HepG2 (cell line): ENCODE data around the gene SSNA1. TPM values are rescaled to one million over a fixed set of nuclear protein-coding genes. Genes with fewer than 3 reads are reported as not detected.
A peak's percentile ranks its signal among the peaks of the same experiment; 100 is the strongest.

ENCODE experiments used
- CAMTA2 ChIP-seq: sonication (generic); formaldehyde crosslinking; IDR thresholded peaks from 2 replicates; pipeline ENCODE4 v1.4.0; 2020; ENCODE audit warnings: mild to moderate bottlenecking, missing genetic modification reagents, borderline replicate concordance
- ETV5 ChIP-seq: IDR thresholded peaks from 2 replicates; pipeline ENCODE4 v1.6.1; 2018; ENCODE audit warnings: missing biosample characterization, missing genetic modification reagents, inconsistent platforms, borderline replicate concordance
- GABPB1 ChIP-seq: IDR thresholded peaks from 2 replicates; pipeline ENCODE4 v1.6.1; 2016; ENCODE audit warnings: mild to moderate bottlenecking, missing genetic modification reagents, moderate library complexity, missing compliant biosample characterization
- KLF16 ChIP-seq, 2 experiments: sonication (generic) in 1 of 2; formaldehyde crosslinking in 1 of 2; IDR thresholded peaks; 2 replicates each; pipeline versions ENCODE4 v1.6.1 to v1.8.0; 2016 to 2023; ENCODE audit warnings: missing genetic modification reagents in 2 of 2, missing compliant biosample characterization in 1 of 2
- STAG1 ChIP-seq: sonication (generic); formaldehyde crosslinking; IDR thresholded peaks from 2 replicates; pipeline ENCODE4 v1.4.0; 2020; ENCODE audit warnings: missing genetic modification reagents
- ZFY ChIP-seq: sonication (generic); formaldehyde crosslinking; IDR thresholded peaks from 2 replicates; pipeline ENCODE4 v1.4.0; 2020; ENCODE audit warnings: missing genetic modification reagents
- ZNF598 ChIP-seq: sonication (generic); formaldehyde crosslinking; IDR thresholded peaks from 2 replicates; pipeline ENCODE4 v1.5.1; 2020; ENCODE audit warnings: mild to moderate bottlenecking, missing genetic modification reagents, borderline replicate concordance
- ZNF616 ChIP-seq: sonication (generic); formaldehyde crosslinking; IDR thresholded peaks from 2 replicates; pipeline ENCODE4 v1.5.0; 2020; ENCODE audit warnings: low read depth, mild to moderate bottlenecking, missing genetic modification reagents
- polyA plus RNA-seq, 8 experiments: library from polyadenylated mRNA; depleted of rRNA in 3 of 8; stranded (reverse) in 7 of 8; unstranded in 1 of 8; fragments of >200 nt; fragmentation: Illumina TruSeq in 4 of 8; extraction: Trizol in 4 of 8; gene quantifications; 2 replicates each; pipeline versions ENCODE4 v1.2.1 to v1.2.3, GENCODE V29; 2011 to 2016; ENCODE audit warnings: low read depth in 4 of 8, missing spikeins in 1 of 8, mixed read lengths in 1 of 8; ENCODE audit not compliant: insufficient read depth in 1 of 8
- total RNA-seq, 5 experiments: library from RNA; depleted of rRNA; stranded (reverse); fragments of >200 nt; fragmentation: Illumina TruSeq; extraction: Trizol; gene quantifications; 2 replicates each; pipeline ENCODE4 v1.2.3, GENCODE V29; 2016; ENCODE audit warnings: low read depth in 1 of 5
- TF ChIP-seq, protein P1 (sequence below): sonication (generic); formaldehyde crosslinking; IDR thresholded peaks from 2 replicates; pipeline ENCODE4 v1.5.0; 2020; ENCODE audit warnings: mild to moderate bottlenecking, missing genetic modification reagents, moderate library complexity
- TF ChIP-seq, protein P2 (sequence below): sonication (generic); formaldehyde crosslinking; IDR thresholded peaks from 2 replicates; pipeline ENCODE4 v1.5.0; 2020; ENCODE audit warnings: mild to moderate bottlenecking, missing genetic modification reagents, borderline replicate concordance
- TF ChIP-seq, protein P3 (sequence below): IDR thresholded peaks from 2 replicates; pipeline ENCODE4 v1.6.1; 2012; ENCODE audit warnings: inconsistent platforms
- TF ChIP-seq, protein P4 (sequence below): sonication (generic); formaldehyde crosslinking; IDR thresholded peaks from 2 replicates; pipeline ENCODE4 v1.8.1; 2023; ENCODE audit warnings: missing genetic modification reagents, mild to moderate bottlenecking, borderline replicate concordance
- TF ChIP-seq, protein P5 (sequence below): sonication (generic); formaldehyde crosslinking; IDR thresholded peaks from 2 replicates; pipeline ENCODE4 v1.5.1; 2020; ENCODE audit warnings: mild to moderate bottlenecking, missing genetic modification reagents, moderate library complexity
- TF ChIP-seq, protein P6 (sequence below): sonication (generic); formaldehyde crosslinking; IDR thresholded peaks from 2 replicates; pipeline ENCODE4 v1.4.0; 2020; ENCODE audit warnings: missing genetic modification reagents

SSNA1 gene
- total and polyA plus RNA-seq, 2 of the 13 experiments (the other 11 are each of a cell fraction or from before 2014, with no cell fraction given): 35.9 to 49.4 TPM

DNA sequence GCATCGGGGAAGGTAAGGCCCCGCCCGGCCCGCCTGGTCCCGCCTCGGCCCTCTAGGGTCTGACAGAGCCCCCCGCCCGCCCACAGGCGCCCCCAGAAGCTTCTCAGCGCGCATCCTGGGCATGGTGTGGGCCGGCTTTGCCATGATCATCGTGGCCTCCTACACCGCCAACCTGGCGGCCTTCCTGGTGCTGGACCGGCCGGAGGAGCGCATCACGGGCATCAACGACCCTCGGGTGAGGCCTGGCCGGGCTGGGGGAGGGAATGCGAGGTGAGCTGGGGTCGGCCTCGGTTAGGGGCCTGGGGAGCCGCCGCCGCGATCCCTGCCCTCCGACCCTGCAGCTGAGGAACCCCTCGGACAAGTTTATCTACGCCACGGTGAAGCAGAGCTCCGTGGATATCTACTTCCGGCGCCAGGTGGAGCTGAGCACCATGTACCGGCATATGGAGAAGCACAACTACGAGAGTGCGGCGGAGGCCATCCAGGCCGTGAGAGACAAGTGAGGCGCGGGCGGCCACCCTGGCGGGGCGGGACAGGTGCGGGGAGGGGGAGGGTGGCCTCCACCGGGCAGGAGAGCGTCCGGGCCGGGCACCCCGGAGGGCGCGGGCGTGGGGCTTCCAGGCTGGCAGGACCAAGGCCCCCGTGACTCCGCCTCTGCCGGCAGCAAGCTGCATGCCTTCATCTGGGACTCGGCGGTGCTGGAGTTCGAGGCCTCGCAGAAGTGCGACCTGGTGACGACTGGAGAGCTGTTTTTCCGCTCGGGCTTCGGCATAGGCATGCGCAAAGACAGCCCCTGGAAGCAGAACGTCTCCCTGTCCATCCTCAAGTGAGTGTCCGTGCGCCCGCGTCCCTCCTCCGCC, 25.7 kb upstream of the SSNA1 start (continued):
- TF ChIP-seq, protein P1, sequence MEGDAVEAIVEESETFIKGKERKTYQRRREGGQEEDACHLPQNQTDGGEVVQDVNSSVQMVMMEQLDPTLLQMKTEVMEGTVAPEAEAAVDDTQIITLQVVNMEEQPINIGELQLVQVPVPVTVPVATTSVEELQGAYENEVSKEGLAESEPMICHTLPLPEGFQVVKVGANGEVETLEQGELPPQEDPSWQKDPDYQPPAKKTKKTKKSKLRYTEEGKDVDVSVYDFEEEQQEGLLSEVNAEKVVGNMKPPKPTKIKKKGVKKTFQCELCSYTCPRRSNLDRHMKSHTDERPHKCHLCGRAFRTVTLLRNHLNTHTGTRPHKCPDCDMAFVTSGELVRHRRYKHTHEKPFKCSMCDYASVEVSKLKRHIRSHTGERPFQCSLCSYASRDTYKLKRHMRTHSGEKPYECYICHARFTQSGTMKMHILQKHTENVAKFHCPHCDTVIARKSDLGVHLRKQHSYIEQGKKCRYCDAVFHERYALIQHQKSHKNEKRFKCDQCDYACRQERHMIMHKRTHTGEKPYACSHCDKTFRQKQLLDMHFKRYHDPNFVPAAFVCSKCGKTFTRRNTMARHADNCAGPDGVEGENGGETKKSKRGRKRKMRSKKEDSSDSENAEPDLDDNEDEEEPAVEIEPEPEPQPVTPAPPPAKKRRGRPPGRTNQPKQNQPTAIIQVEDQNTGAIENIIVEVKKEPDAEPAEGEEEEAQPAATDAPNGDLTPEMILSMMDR (CRISPR knock-in tag): peak; percentile 64
- TF ChIP-seq GABPB1 (CRISPR knock-in tag): peak; percentile 73
- 0 out of 2 replicates have a peak, but pooled peaks have one; percentile 7 for TF ChIP-seq CAMTA2 (CRISPR knock-in tag)
- TF ChIP-seq, protein P2, sequence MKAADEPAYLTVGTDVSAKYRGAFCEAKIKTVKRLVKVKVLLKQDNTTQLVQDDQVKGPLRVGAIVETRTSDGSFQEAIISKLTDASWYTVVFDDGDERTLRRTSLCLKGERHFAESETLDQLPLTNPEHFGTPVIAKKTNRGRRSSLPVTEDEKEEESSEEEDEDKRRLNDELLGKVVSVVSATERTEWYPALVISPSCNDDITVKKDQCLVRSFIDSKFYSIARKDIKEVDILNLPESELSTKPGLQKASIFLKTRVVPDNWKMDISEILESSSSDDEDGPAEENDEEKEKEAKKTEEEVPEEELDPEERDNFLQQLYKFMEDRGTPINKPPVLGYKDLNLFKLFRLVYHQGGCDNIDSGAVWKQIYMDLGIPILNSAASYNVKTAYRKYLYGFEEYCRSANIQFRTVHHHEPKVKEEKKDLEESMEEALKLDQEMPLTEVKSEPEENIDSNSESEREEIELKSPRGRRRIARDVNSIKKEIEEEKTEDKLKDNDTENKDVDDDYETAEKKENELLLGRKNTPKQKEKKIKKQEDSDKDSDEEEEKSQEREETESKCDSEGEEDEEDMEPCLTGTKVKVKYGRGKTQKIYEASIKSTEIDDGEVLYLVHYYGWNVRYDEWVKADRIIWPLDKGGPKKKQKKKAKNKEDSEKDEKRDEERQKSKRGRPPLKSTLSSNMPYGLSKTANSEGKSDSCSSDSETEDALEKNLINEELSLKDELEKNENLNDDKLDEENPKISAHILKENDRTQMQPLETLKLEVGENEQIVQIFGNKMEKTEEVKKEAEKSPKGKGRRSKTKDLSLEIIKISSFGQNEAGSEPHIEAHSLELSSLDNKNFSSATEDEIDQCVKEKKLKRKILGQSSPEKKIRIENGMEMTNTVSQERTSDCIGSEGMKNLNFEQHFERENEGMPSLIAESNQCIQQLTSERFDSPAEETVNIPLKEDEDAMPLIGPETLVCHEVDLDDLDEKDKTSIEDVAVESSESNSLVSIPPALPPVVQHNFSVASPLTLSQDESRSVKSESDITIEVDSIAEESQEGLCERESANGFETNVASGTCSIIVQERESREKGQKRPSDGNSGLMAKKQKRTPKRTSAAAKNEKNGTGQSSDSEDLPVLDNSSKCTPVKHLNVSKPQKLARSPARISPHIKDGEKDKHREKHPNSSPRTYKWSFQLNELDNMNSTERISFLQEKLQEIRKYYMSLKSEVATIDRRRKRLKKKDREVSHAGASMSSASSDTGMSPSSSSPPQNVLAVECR: 0 out of 2 replicates have a peak, but pooled peaks have one; percentile 18
- no peak for TF ChIP-seq KLF16 (CRISPR knock-in tag; IDR thresholded peaks at IDR 0.05)
- TF ChIP-seq, protein P3, sequence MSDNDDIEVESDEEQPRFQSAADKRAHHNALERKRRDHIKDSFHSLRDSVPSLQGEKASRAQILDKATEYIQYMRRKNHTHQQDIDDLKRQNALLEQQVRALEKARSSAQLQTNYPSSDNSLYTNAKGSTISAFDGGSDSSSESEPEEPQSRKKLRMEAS: peak; percentile 52; the same call in 1 of the 2 replicates
- TF ChIP-seq STAG1 (CRISPR knock-in tag): peak; percentile 49
- TF ChIP-seq, protein P4, sequence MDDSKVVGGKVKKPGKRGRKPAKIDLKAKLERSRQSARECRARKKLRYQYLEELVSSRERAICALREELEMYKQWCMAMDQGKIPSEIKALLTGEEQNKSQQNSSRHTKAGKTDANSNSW (CRISPR knock-in tag): peak; percentile 38; the same call in 1 of the 2 replicates
- TF ChIP-seq, protein P5, sequence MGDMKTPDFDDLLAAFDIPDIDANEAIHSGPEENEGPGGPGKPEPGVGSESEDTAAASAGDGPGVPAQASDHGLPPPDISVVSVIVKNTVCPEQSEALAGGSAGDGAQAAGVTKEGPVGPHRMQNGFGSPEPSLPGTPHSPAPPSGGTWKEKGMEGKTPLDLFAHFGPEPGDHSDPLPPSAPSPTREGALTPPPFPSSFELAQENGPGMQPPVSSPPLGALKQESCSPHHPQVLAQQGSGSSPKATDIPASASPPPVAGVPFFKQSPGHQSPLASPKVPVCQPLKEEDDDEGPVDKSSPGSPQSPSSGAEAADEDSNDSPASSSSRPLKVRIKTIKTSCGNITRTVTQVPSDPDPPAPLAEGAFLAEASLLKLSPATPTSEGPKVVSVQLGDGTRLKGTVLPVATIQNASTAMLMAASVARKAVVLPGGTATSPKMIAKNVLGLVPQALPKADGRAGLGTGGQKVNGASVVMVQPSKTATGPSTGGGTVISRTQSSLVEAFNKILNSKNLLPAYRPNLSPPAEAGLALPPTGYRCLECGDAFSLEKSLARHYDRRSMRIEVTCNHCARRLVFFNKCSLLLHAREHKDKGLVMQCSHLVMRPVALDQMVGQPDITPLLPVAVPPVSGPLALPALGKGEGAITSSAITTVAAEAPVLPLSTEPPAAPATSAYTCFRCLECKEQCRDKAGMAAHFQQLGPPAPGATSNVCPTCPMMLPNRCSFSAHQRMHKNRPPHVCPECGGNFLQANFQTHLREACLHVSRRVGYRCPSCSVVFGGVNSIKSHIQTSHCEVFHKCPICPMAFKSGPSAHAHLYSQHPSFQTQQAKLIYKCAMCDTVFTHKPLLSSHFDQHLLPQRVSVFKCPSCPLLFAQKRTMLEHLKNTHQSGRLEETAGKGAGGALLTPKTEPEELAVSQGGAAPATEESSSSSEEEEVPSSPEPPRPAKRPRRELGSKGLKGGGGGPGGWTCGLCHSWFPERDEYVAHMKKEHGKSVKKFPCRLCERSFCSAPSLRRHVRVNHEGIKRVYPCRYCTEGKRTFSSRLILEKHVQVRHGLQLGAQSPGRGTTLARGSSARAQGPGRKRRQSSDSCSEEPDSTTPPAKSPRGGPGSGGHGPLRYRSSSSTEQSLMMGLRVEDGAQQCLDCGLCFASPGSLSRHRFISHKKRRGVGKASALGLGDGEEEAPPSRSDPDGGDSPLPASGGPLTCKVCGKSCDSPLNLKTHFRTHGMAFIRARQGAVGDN (CRISPR knock-in tag): peak; percentile 60
- TF ChIP-seq, protein P6, sequence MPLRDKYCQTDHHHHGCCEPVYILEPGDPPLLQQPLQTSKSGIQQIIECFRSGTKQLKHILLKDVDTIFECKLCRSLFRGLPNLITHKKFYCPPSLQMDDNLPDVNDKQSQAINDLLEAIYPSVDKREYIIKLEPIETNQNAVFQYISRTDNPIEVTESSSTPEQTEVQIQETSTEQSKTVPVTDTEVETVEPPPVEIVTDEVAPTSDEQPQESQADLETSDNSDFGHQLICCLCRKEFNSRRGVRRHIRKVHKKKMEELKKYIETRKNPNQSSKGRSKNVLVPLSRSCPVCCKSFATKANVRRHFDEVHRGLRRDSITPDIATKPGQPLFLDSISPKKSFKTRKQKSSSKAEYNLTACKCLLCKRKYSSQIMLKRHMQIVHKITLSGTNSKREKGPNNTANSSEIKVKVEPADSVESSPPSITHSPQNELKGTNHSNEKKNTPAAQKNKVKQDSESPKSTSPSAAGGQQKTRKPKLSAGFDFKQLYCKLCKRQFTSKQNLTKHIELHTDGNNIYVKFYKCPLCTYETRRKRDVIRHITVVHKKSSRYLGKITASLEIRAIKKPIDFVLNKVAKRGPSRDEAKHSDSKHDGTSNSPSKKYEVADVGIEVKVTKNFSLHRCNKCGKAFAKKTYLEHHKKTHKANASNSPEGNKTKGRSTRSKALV: peak; percentile 65; the same call in 1 of the 2 replicates
- 0 out of 2 replicates have a peak, but pooled peaks have one; percentile 18 for TF ChIP-seq ZNF598 (CRISPR knock-in tag)
- peak; percentile 55; the same call in 1 of the 2 replicates for TF ChIP-seq ZFY (CRISPR knock-in tag)
- TF ChIP-seq ZNF616 (CRISPR knock-in tag): 0 out of 2 replicates have a peak, but pooled peaks have one; percentile 50
- TF ChIP-seq ETV5 (CRISPR knock-in tag): peak; percentile 56
